Lung (tissue), 12 donors: Measurements from ENCODE around the gene XXYLT1. TPM values are rescaled to one million over a fixed set of nuclear protein-coding genes. Genes with fewer than 3 reads are reported as not detected.
A peak's percentile ranks its signal among the peaks of the same experiment; 100 is the strongest.

Experiments
- ATAC-seq: fragments of 200-7000 bp; cut with Tn5 transposase; one replicate; pipeline ENCODE4 v1.9.1; 2020; ENCODE audit warnings: moderate number of reproducible peaks; ENCODE audit not compliant: insufficient read depth, low FRiP score
- DNase-seq, 3 donors: peaks; one replicate each; pipeline ENCODE4 v3.0.0-alpha.2; 2013 to 2017
- H3K27ac ChIP-seq, 2 donors: one replicate each; pipeline ENCODE4 v1.5.1; 2013; ENCODE audit warnings: mild to moderate bottlenecking in 2 of 2, moderate library complexity in 2 of 2, control low read depth in 1 of 2, inconsistent platforms in 1 of 2, low read depth in 1 of 2, low read length in 1 of 2
- H3K27me3 ChIP-seq, 3 donors: one replicate each; pipeline ENCODE4 v1.5.1; 2013; ENCODE audit warnings: low read length in 2 of 3; ENCODE audit not compliant: control insufficient read depth in 3 of 3, insufficient read depth in 3 of 3
- H3K36me3 ChIP-seq, 4 donors: one replicate each; pipeline ENCODE4 v1.5.1; 2013; ENCODE audit warnings: low read length in 4 of 4, mild to moderate bottlenecking in 1 of 4, moderate library complexity in 1 of 4; ENCODE audit not compliant: control insufficient read depth in 4 of 4, insufficient read depth in 4 of 4
- H3K4me1 ChIP-seq, 5 donors: one replicate each; pipeline ENCODE4 v1.5.1; 2013; ENCODE audit warnings: low read length in 5 of 5, mild to moderate bottlenecking in 2 of 5, moderate library complexity in 1 of 5; ENCODE audit not compliant: control insufficient read depth in 5 of 5, insufficient read depth in 5 of 5
- H3K4me3 ChIP-seq: one replicate; pipeline ENCODE4 v1.5.1; 2013; ENCODE audit warnings: mild to moderate bottlenecking, control low read depth, moderate library complexity
- H3K9ac ChIP-seq, 2 donors: one replicate each; pipeline ENCODE4 v1.5.1; 2013; ENCODE audit warnings: low read length in 2 of 2, control low read depth in 1 of 2; ENCODE audit not compliant: insufficient read depth in 1 of 2
- H3K9me3 ChIP-seq, 4 donors: one replicate each; pipeline ENCODE4 v1.5.1; 2013; ENCODE audit warnings: low read length in 3 of 4, mild to moderate bottlenecking in 1 of 4, moderate library complexity in 1 of 4; ENCODE audit not compliant: control insufficient read depth in 4 of 4, insufficient read depth in 3 of 4
- WGBS, 2 donors: extraction: QIAGEN DNeasy Blood & Tissue Kit; methylation state at CpG; one replicate each; pipeline ENCODE4 v1.1.7; 2013; 5-methylcytosine and 5-hydroxymethylcytosine counted together
- polyA plus RNA-seq, 2 donors: library from polyadenylated mRNA; stranded (reverse); fragments of 200-250 nt; gene quantifications; one replicate each; pipeline ENCODE4 v1.2.1, GENCODE V29; 2013
- total RNA-seq, 2 donors: library from RNA; depleted of rRNA in 1 of 2; stranded (reverse); fragments of >200 nt in 1 of 2; gene quantifications; one replicate each; pipeline ENCODE4 v1.2.1, GENCODE V29; 2014 to 2021
- TF ChIP-seq, protein P1 (sequence below): IDR thresholded peaks from 2 replicates; pipeline ENCODE4 v1.5.1; 2012; ENCODE audit warnings: mild to moderate bottlenecking; ENCODE audit errors: control extremely low read depth, extremely low read depth
- donor health status: control.
- donor health status: control.
- donor health status: Bipolar disorder and iron deficiency.
- donor health status: healthy.
- donor health status: DM: yes; HTN: yes; CAD: no.

Gene XXYLT1
- total and polyA plus RNA-seq, 4 donors, result 4.7 to 15.4 (median 11.4) TPM

DNA sequence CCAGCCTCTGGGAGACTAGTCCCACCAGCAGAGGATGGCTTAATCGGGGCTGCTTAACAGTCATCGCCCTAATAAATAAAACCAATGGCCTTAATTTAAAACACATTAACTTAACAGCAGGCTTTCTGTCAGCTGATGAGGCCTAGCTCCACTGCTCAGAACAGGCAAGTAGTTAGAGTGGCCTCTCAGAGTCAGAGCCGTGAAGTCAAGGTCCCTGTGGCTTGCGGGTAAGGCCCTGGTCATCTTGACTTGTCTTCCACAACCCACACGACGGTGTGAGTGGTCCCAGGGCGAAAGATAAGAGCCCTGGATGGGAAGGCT, 11.8 kb downstream of the XXYLT1 start:
- peaks cover 0 to 45% (median 16%) of the 10 kb centered on the region in 5 donors for H3K4me1 ChIP-seq
- no peaks in the 10 kb centered on the region for H3K27me3 ChIP-seq
- no peak for ATAC-seq
- 51 to 55% methylated on average over 7 of the region's 7 CpGs for WGBS, 2 donors
- peak overlapping the region; percentile 42 to 66 for H3K9ac ChIP-seq
- H3K9me3 ChIP-seq, result no peaks in the 10 kb centered on the region
- H3K36me3 ChIP-seq, result peaks cover 0 to 3% (median under 1%) of the 10 kb centered on the region in 4 donors
- H3K4me3 ChIP-seq, result no peak overlapping the region
- H3K27ac ChIP-seq, result peak overlapping the region; percentile 79 to 96
- TF ChIP-seq, protein P1, sequence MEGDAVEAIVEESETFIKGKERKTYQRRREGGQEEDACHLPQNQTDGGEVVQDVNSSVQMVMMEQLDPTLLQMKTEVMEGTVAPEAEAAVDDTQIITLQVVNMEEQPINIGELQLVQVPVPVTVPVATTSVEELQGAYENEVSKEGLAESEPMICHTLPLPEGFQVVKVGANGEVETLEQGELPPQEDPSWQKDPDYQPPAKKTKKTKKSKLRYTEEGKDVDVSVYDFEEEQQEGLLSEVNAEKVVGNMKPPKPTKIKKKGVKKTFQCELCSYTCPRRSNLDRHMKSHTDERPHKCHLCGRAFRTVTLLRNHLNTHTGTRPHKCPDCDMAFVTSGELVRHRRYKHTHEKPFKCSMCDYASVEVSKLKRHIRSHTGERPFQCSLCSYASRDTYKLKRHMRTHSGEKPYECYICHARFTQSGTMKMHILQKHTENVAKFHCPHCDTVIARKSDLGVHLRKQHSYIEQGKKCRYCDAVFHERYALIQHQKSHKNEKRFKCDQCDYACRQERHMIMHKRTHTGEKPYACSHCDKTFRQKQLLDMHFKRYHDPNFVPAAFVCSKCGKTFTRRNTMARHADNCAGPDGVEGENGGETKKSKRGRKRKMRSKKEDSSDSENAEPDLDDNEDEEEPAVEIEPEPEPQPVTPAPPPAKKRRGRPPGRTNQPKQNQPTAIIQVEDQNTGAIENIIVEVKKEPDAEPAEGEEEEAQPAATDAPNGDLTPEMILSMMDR, result no peak
- peak in 2 of 3 donors; percentile 50 to 58 for DNase-seq

- DNase-seq, result peak in 1 of 3 donors; percentile 61
- ATAC-seq, result no peak
Observed at GRCh38 chr3:195258449-195259153, 12.4 kb downstream of the XXYLT1 start.

GRCh38 chr3:195257454-195258448, 13.2 kb downstream of the XXYLT1 start:
- ATAC-seq (no peak), DNase-seq (peak in 2 of 3 donors; percentile 81 to 88)
- Histone ChIP-seq H3K4me3 (no peak overlapping the region), H3K27ac (no peak overlapping the region), H3K27me3 (no peaks in the 10 kb centered on the region), H3K9ac (peak overlapping the region in 1 of 2 donors; percentile 66), H3K4me1 (peaks cover 0 to 55% (median 16%) of the 10 kb centered on the region in 5 donors), H3K9me3 (no peaks in the 10 kb centered on the region), H3K36me3 (peaks cover 0 to 3% (median under 1%) of the 10 kb centered on the region in 4 donors)
- TF ChIP-seq, protein P1, result no peak
- WGBS, 2 donors, result 90 to 91% methylated on average over 16 of the region's 16 CpGs

More at GRCh38 chr3:195258449-195259153, 12.4 kb downstream of the XXYLT1 start:
- peaks cover 0 to 3% (median under 1%) of the 10 kb centered on the region in 4 donors for H3K36me3 ChIP-seq
- TF ChIP-seq, protein P1, result no peak
- no peaks in the 10 kb centered on the region for H3K9me3 ChIP-seq
- H3K4me1 ChIP-seq, result peaks cover 0 to 50% (median 16%) of the 10 kb centered on the region in 5 donors
- H3K4me3 ChIP-seq, result no peak overlapping the region
- H3K9ac ChIP-seq, result peak overlapping the region in 1 of 2 donors; percentile 66
- no peaks in the 10 kb centered on the region for H3K27me3 ChIP-seq
- H3K27ac ChIP-seq, result peak overlapping the region; percentile 79 to 96
- WGBS, 2 donors, result 52 to 63% methylated on average over 14 of the region's 14 CpGs
